Measurements from ENCODE around the gene COQ5.

GRCh38 chr12:120554678-120555077, 25.7 kb upstream of the COQ5 start:
- TF ChIP-seq CTCF (optimal IDR thresholded peaks at IDR 0.05 in 1 of 3, IDR thresholded peaks at IDR 0.05 in 1 of 3, conservative IDR thresholded peaks at IDR 0.05 in 1 of 3; ENCODE audit: extremely low read depth in 1 of 3, insufficient read depth in 2 of 3, low read length in 3 of 3): no peak
- no peak for TF ChIP-seq EZH2 (IDR thresholded peaks at IDR 0.05; ENCODE audit: low read length)
